Coronary artery (tissue), 2 donors: Measurements from ENCODE around the gene NXN.
A peak's percentile ranks its signal among the peaks of the same experiment; 100 is the strongest.

ENCODE experiments used
- DNase-seq: peaks from one replicate; pipeline ENCODE4 v3.0.0-alpha.2; 2017; ENCODE audit warnings: low spot score
- H3K27ac ChIP-seq, 2 donors: fragments of 200-600 bp; sonication (generic); one replicate each; pipeline ENCODE4 v1.5.1; 2016 to 2019
- H3K4me3 ChIP-seq: fragments of 200-600 bp; sonication (generic); 2 replicates; pipeline ENCODE4 v1.5.1; 2016; ENCODE audit warnings: mild to moderate bottlenecking, moderate library complexity
- TF ChIP-seq, protein P1 (sequence below): fragments of 200-600 bp; sonication (generic); IDR thresholded peaks from one replicate; pipeline ENCODE4 v1.5.1; 2019; ENCODE audit warnings: antibody characterized with exemption

The NXN gene

DNA sequence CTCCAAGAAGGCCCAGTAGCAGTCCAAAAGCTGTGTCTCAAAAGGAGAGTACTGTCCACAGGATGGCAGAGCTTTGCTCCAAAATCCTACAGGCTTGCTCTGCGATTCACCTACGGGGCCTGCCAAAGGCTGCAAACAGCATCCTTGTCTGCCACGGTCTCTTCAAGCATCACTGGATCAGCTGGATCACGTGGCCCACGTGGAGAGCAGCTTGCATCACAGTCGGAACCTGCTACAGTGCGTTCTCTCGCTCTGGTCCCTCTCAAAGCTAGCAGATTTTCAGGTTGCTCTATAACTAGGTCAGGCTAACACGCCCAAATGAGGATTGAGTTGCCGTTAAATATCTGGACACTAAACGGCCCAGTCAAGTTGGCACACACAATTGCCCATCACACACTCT is 9.0 kb upstream of the NXN start:
- Histone ChIP-seq H3K27ac (no peak overlapping the region), H3K4me3 (no peak overlapping the region)
- TF ChIP-seq, protein P1, sequence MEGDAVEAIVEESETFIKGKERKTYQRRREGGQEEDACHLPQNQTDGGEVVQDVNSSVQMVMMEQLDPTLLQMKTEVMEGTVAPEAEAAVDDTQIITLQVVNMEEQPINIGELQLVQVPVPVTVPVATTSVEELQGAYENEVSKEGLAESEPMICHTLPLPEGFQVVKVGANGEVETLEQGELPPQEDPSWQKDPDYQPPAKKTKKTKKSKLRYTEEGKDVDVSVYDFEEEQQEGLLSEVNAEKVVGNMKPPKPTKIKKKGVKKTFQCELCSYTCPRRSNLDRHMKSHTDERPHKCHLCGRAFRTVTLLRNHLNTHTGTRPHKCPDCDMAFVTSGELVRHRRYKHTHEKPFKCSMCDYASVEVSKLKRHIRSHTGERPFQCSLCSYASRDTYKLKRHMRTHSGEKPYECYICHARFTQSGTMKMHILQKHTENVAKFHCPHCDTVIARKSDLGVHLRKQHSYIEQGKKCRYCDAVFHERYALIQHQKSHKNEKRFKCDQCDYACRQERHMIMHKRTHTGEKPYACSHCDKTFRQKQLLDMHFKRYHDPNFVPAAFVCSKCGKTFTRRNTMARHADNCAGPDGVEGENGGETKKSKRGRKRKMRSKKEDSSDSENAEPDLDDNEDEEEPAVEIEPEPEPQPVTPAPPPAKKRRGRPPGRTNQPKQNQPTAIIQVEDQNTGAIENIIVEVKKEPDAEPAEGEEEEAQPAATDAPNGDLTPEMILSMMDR = no peak
- DNase-seq = no peak

DNA sequence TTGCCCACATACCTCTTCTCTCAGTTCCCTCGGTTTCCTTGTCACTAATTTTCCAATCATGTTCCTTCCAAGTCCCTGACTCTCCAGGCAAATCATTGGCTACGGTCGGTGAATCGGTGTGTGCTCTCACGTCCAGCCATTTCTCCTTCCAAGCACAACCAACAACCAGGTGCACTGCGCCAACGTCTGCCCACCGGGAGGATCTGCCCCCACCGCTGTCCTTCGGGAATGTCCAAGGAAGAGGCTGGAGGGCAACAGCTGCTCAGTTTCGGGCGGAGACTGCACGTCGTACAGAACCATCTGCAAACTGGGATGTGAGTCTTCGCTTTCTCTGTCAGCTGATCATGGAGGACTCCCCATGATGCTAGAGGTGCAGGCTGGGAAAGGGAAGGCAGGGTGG is 8.4 kb upstream of the NXN start:
- TF ChIP-seq, protein P1 = no peak
- H3K27ac ChIP-seq = no peak overlapping the region
- no peak overlapping the region for H3K4me3 ChIP-seq
- DNase-seq = no peak

DNA sequence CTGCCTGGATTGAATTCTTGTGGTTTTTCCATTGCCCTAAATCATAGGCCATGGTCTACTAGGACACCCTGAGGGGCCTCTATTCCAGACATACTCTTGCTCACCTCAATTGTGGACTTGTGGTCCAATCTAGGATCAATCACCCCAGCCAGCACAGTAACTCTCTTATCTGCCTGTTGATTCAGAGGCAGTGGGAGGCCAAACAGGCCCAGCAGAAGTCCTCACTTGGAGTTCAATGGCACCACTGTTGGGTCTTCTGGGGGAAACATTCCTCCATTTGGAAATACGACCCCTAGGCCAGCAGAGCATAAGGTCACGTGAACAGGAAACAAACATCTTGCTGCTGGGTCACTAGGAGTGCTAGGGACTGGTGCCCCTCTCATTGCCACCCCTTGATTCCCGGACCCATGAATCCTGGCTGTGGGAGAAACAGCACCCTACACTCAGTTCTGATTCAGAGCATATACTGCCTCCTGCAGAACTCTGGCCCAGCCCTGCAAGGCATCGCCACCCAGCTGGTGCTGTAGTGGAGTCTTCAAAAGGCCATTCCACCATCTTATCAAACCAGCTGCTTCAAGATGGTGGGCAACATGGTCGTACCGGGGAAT is 6.8 kb upstream of the NXN start:
- Histone ChIP-seq H3K27ac (no peak overlapping the region), H3K4me3 (no peak overlapping the region)

DNA sequence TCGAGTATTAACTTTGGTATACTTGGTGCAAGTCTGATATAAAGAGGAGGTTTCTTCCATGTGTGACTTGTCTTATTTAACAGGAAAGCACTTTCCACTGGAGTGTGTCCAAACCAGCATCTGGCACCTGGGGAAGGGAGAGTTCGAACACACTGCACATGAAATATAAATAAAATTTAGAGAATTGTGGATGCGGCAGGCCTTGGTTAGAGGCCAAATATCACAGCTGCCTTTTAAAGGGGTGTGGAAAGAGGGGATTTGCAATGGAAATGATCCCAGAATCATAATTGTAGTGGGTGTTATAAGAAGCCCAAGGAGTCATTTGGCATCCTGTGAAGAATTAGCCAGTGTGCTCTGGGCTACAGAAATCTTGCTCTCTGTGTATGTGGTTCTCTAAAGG is 4.3 kb upstream of the NXN start:
- no peak overlapping the region for H3K27ac ChIP-seq
- TF ChIP-seq, protein P1 = no peak
- DNase-seq = no peak
- H3K4me3 ChIP-seq = no peak overlapping the region

More for the DNA sequence above, 6.8 kb upstream of the NXN start:
- no peak for DNase-seq
- TF ChIP-seq, protein P1 = no peak

DNA sequence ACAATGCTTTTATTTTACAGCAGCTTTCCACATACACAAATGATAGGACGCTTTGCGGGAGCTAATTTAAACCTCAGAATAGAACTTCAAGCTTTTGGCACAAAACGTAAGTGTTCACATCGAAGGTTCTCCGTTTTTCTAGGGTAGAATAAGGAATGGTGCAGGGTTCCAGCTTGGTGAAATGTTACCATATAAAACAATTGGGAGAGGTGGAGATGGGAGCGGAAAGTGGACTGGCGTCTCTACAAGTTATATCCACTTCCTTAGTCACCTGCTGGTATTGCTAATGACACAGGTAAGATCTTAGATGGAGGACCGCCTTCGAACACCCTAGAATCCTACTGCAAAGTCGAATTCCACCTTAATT is 1.7 kb upstream of the NXN start:
- DNase-seq = no peak
- Histone ChIP-seq H3K4me3 (no peak overlapping the region), H3K27ac (no peak overlapping the region)
- TF ChIP-seq, protein P1 = no peak

DNA sequence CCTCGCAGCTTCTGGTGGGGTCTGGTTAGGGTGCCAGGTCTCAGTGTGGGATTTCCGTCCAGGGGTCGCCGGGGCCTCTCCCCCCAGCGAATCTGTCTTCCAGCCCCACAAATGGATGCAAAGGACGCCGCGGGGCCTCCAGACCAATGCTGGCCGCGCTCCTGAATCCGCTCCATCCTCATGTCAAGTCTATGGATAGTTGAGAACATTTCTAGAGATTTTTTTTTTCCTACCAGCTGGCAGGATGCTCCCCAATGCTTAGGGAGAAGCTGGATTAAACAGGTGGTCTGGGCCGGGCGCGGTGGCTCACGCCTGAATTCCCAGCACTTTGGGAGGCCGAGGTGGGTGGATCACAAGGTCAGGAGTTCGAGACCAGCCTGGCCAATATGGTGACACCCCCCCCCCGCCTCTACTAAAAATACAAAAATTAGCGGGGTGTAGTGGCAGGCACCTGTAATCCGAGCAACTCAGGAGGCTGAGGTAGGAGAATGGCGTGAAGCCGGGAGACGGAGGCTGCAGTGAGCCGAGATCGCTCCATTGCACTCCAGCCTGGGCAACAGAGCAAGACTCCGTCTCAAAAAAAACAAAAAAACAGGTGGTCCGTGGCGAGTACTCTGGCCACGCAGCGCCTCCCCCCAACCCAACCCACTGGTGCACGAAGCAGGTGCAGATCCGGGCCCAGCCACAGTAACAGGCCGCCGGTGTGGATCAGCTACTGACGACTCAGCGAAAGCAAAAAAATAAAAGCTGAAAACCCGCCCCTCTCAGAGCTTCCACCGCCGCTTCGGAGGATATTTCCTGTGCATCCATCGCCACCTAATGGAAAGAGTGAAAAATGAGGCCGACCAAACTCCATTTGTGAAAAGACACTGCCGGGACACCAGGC is 1.1 kb upstream of the NXN start:
- H3K27ac ChIP-seq = peak overlapping the region; percentile 61 to 94
- H3K4me3 ChIP-seq = peak overlapping the region; percentile 93
- TF ChIP-seq, protein P1 = peak; percentile 66
- DNase-seq = no peak

DNA sequence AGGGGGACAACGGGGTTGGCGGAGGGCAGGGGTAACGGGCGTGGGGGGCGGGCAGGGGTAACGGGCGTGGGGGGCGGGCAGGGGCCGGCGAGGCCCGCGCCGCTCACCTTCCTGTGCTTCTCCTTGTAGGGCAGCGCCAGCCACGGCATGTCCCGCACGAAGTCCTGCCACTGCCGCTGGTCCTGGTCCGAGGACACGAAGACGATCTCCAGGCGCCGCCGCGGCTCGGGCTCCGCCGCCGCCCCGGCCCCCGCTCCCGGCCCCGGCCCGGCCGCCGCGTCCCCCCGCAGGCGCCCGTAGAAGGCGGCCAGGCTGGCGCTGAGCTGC is 401 bp downstream of the NXN start:
- peak overlapping the region; percentile 93 for H3K4me3 ChIP-seq
- TF ChIP-seq, protein P1 = no peak
- peak overlapping the region in 1 of 2 donors; percentile 94 for H3K27ac ChIP-seq
- peak; percentile 79 for DNase-seq
